GM19239 (cell line): ENCODE measurements around the gene SLAIN2.
"Not testable (repeated sequence)": the region's sequence is repeated elsewhere in the genome, so short reads cannot be mapped to it uniquely, and the experiment has no call there.

Source experiments
- DNase-seq: peaks from one replicate; pipeline ENCODE4 v3.0.0; 2011; ENCODE audit warnings: low spot score; ENCODE audit not compliant: insufficient read length
- FAIRE-seq: peaks from 2 replicates; lab custom pipeline; 2011; peaks lifted over from hg19 to GRCh38; lab: Jason Lieb, UNC

SLAIN2 gene

DNA sequence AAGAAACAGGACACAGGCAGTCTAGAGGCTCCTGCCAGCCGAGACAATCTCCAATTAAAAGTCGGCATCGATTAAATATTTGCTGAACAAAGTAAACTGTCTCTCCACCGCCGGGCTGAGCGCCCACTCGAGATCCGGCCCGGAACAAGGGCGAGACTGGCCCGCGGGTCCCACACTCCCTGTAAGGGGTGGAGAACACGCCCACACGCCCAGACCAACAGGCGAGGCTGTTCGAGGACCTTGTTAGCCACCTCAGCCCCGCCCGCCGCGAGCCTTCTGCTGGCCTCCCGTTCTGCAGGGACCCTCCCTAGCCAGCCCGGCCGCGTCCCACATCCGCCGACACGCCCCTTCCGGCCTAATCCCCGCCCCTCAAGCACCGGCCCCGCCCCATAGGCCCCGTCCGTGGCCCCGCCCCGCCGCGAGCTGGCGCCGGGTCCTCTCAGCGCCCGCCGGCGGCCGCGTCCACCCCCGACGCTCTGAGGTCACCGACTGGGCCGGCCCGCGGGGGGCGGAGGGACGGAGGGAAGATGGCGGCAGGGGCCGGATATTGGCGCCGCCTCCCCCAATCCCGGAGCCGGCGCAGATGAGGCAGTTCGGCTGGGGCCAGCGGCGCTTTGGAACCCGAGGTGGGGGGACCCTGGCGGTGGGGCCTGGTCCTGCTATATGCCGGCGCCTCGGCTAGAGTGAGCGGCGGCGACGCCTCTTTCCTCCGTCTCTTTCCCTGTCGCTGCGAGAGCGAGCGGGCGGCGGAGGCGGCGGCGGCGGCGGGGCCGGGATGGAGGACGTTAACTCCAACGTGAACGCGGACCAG, at the start of gene SLAIN2:
TSS of gene SLAIN2 (plus strand) at position 565 of the 811 bp plus-strand sequence. CDS start at position 776, 211 bp downstream.
- DNase-seq (peak; percentile 89), FAIRE-seq (peak; percentile 92)

DNA sequence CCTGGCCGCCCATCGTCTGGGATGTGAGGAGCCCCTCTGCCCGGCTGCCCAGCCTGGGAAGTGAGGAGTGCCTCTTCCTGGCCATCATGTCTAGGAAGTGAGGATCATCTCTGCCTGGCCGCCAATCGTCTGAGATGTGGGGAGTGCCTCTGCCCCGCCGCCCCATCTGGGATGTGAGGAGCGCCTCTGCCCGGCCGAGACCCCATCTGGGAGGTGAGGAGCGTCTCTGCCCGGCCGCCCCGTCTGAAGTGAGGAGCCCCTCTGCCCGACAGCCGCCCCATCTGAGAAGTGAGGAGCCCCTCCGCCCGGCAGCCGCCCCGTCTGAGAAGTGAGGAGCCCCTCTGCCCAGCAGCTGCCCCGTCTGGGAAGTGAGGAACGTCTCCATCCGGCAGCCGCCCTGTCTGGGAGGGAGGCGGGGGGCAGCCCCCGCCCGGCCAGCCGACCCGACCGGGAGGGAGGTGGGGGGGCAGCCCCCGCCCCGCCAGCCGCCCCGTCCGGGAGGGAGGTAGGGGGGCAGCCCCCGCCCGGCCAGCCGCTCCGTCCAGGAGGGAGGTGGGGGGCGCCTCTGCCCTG, 49.0 kb upstream of the SLAIN2 start:
- FAIRE-seq, result not testable (repeated sequence)

DNA sequence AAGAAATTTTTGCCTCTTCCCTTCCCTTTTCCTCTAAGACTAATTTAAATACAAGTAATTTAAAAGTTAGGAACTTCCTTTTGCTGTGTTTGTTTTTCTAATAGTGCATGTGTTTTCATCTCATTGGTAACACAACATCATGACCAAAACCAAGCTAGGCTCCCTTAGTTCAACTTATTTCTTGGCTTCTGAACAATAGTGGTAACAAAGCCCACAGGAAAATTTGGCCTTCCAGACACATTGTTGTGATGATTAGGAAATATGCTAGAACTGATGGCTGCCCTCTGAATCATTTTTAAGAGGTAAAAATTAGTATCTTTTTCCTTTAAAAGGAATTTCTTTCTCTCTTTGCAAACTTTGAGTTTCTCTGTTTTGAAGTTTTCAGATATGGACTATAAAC, 46.2 kb upstream of the SLAIN2 start:
- no peak for FAIRE-seq
- no peak for DNase-seq

More for the DNA sequence above, 49.0 kb upstream of the SLAIN2 start:
- DNase-seq, result not testable (repeated sequence)

DNA sequence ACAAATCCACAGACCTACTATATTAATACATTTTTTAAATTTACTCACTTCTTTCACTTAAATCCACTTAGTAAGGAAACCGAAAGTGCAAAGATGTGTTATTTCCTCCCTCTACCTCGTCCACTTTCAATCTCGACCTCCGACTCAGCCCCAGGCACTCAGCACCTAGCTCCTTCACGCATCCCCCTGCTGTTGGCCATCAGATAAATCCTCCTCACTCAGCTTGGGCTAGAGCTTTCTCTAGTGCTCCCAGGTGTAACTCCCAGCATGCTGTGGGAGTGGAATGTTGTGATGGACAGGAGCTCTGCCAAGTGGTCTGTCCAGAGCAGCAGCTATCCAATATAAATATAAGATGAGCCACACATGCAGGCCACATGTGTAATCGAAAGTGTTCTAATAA, 45.0 kb upstream of the SLAIN2 start:
- DNase-seq (peak; percentile 65), FAIRE-seq (peak; percentile 72)

DNA sequence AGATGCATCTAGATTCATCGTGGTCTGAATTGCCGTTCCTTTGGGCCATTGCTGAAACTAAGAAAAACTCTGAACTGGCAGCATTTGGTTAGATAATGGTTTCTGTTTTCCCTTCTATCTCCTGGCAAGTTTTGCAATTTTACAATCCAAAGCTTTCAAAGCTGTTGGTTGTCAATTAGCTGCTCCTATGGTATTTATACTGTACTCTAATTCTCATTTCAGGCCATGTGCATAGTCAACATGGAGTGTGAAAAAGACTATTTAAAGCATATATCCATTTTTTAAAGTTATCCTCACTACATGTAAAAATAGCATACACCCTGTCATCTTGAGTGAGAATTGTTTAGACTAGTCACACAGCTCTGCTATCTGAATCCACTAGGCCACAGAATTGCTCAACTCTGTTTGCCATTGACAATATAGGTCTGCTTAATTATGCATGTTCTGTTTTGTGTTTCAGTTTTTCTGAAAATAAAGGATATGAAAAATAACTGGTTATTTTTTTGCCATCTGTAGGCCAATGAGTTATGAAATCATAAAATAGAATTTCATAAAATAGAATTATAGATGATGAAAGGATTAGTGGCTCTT, 44.0 kb upstream of the SLAIN2 start:
- DNase-seq, result no peak
- FAIRE-seq, result peak; percentile 57

DNA sequence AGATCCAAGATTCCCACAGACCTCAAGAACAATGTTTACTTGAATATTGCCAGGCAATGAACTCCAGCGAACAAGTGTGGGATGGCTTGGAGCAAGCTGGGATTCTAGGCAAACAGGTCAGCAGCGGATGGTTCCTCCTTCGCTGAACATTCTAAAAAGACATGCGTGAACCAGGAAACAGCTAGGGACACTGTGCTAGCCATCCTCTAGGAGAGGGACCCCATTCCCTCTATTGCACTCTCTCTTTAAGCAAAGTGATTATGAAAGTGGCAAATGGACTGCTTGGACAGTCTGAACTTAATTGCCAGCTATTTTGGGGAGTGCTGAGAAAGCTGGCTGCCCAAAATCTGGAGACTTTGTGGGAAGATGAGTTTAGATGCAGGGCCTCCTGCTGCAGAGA, 41.8 kb upstream of the SLAIN2 start:
- no peak for DNase-seq
- no peak for FAIRE-seq

- FAIRE-seq, result no peak
- DNase-seq, result no peak
These were observed 41.3 kb upstream of the SLAIN2 start for GRCh38 chr4:48300004-48300403.

DNA sequence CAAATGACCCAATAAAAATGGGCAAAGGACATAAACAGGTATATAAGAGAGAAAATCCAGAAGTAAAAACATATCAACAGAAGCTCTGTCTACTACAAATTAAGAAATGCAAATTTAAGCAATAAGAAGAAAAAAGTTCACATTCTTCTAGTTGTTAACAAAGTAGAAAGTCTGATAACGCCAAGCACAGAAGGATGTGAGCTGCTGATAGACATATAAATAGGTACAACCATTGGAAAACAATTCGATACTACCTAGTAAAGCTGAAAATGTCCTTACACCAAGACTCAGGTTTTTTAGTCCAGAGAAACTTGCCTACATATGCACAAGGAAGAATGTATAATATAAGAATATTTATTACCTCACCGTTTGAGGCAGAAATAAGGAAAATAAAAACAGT, 35.8 kb upstream of the SLAIN2 start:
- no peak for DNase-seq
- peak; percentile 31 for FAIRE-seq

DNA sequence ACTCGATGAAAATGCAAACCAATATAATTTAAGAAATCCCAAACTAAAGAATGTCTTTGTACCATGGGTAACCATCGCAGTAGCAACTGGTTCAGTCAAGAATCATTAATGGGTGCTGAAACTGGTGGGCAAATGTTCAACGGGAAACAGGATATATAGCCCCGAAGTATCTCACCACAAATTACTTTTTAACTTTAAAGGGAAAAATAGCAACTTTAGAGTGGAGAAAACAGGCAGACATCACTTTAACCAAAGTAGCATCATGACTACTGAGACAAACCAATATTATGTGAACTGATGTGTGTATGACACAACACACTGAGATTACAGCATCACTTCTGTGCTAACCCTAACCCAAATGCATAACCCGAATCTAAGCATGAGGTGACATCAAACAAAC, 33.8 kb upstream of the SLAIN2 start:
- FAIRE-seq, result peak; percentile 83
- no peak for DNase-seq

DNA sequence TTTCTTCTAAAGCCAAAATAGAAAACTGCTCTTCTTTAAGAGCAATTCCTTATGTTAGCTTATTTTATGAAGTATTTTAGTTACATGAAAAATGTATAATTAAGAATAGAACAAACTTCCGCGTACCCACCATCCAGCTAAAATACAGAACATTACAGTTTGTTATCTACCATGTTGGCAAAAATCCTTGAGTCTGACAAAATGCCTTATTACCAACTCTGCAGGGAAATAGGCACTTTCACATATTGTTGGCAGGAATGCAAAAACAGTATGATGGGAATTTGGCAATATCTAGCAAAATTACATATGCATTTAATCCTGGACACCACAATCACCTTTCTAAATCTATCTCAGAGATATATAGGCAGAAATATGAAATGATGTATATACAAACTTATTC, 32.4 kb upstream of the SLAIN2 start:
- DNase-seq, result no peak
- FAIRE-seq, result peak; percentile 67

GRCh38 chr4:48311896-48312295, 29.4 kb upstream of the SLAIN2 start:
- FAIRE-seq (no peak), DNase-seq (no peak)

DNA sequence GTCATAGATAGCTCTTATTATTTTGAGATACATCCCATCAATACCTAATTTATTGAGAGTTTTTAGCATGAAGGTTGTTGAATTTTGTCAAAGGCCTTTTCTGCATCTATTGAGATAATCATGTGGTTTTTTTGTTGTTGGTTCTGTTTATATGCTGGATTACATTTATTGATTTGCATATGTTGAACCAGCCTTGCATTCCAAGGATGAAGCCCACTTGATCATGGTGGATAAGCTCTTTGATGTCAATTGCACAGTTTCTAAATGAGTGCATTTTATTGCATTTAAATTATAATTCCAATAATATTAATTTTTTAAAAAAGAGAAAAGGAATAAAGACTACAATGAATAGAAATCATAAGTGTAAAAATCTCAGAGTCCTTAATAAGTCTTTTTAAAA, 26.6 kb upstream of the SLAIN2 start:
- not testable (repeated sequence) for FAIRE-seq, DNase-seq

DNA sequence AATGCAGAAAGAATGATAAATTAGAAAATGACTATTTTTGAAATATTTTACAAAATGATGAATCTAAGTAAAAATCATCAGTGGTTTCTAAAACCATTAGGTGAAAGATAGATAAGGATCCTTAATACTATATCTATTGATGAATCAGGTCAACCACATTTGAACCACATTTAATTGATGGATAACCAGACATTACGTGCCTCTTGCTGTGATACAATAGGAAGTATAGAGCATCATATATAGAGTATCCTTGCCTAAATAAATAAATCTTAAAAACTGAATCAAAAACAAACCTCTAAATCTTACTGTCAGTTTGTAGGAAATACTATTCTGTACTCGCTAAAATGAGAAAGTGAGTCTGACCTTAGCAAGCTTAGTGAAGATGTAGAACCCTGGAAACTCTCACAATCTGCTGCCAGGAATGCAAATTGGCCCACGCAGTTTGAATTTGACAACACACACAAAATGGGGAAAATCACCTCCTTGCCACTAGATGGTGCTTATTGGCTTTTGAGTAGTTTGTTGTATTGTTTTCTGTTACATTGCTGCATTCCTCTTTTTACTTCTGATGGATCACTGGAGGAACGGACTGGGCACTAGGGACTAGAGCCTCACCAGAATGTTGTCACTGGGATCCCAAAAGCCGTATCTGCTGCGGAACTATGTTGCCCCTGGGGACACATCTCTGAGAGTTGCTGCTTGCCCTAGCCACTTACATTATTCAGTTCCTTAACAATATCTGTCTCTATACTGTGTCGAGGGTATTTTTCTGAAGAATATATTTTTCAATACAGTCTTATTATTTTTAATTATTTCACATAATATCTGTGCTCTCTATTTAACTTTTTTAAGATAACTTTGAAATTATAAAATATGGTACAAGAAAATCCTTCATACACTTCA, 25.4 kb upstream of the SLAIN2 start:
- DNase-seq (peak; percentile 28), FAIRE-seq (peak; percentile 99)

DNA sequence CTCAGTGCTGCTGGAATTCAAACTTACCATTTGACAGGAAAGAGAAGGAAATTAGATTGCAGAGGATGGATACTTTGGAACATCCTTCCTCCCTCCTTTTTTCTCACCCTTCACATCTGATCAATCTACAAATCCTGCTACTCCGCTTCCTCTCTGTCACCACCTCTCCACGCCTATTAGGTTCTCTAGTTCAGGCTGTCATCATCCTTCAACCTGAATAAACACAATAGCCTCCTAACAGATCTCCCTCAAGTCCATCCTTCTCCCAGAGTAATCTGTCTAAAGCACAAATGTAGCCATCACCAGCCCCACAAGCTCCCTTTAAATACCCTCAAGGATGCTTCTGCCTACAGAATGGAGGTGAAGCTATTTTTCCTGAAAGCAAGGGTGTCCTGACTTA, 20.0 kb upstream of the SLAIN2 start:
- no peak for DNase-seq
- FAIRE-seq, result no peak

DNA sequence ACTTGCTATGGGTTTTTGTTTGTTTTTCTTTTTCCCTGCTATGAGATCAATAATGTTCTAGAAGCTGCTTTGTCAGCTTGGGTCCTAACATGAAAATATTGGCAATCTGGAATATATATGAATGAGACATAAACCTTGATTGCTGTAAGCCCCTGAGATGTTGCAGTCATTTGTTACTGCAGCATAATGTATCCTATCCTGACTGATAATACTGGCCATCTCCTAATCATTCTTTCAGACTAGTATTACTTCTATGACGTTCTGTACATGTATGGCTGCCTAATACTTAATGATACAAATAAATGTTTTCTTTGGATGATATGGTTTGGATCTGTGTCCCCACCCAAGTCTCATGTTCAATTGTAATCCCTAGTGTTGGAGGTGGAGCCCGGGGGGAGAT, 19.3 kb upstream of the SLAIN2 start:
- FAIRE-seq (no peak), DNase-seq (no peak)

GRCh38 chr4:48324281-48324680, 17.0 kb upstream of the SLAIN2 start:
- FAIRE-seq (no peak), DNase-seq (no peak)

DNA sequence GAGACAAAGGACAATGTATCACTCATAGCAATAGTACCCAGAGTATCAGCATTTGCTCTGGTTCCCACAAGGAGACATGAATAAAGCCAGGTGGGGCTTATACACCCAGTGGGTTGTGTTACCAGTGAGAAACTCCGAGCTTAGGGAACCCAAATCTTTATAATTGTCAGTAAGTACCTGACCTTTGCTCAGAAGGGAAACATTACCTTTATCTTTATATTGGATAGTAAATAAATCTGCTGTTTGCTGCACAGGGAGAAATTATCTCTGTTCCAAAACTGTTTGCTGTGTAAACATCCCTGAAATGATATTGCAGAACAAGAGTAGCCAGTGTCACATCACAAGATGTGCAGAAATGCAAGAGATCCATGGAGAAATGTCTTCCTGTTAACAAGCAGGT, 12.1 kb upstream of the SLAIN2 start:
- FAIRE-seq, result no peak
- DNase-seq, result no peak

DNA sequence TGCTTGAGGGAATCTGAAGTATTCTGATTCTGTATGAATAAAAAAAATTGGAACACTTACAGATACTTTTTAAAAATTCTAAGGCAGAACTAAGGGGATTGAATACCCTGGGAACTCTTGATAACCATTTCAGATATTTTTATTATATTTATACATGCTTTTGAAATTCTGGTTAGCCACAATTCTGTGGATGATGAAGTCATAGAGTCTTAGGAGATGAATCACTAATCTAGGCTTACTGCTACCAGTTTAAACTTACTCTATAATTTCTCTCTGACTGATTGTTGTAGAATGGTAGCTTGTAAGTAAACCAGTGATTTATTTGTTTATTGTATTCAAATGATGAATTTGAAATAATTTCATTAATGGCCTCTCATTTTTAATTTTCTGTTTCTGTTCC, 11.4 kb upstream of the SLAIN2 start:
- FAIRE-seq (no peak), DNase-seq (no peak)

GRCh38 chr4:48331577-48332330, 9.6 kb upstream of the SLAIN2 start:
- no peak for DNase-seq

GRCh38 chr4:48332661-48333060, 8.7 kb upstream of the SLAIN2 start:
- DNase-seq (no peak), FAIRE-seq (no peak)

More at GRCh38 chr4:48331577-48332330, 9.6 kb upstream of the SLAIN2 start:
- no peak for FAIRE-seq
